Panc1 (cell line): ENCODE data around the gene BCKDHA. TPM values are rescaled to one million over a fixed set of nuclear protein-coding genes. Genes with fewer than 3 reads are reported as not detected.

ENCODE experiments used
- ATAC-seq: fragments of 200-7000 bp; cut with Tn5 transposase; 2 replicates; pipeline ENCODE4 v1.9.1; 2020; ENCODE audit warnings: mild to moderate bottlenecking, moderate library complexity
- BruUV-seq: library from RNA; stranded (reverse); fragments of 400-500 nt; replicated peaks from 2 replicates; lab custom pipeline; 2021; lab: Mats Ljungman, UMichigan
- CTCF ChIA-PET: fragments of 300-600 bp; sonication (Branson Sonifier 250); formaldehyde crosslinking; loops from one replicate; lab custom pipeline; 2022; ENCODE audit warnings: antibody characterized with exemption; lab: Charles Lee
- POLR2A ChIA-PET: fragments of 300-600 bp; sonication (Branson Sonifier 250); formaldehyde crosslinking; loops from one replicate; lab custom pipeline; 2022; ENCODE audit warnings: antibody characterized with exemption; lab: Charles Lee
- DNase-seq: peaks from one replicate; pipeline ENCODE4 v3.0.0-alpha.2; 2010; ENCODE audit warnings: low read depth, low spot score
- H3K27ac ChIP-seq: 2 replicates; pipeline ENCODE4 v1.5.1; 2011; ENCODE audit warnings: mild to moderate bottlenecking, low read length, inconsistent platforms
- H3K27me3 ChIP-seq: fragments of 200-500 bp; sonication (Bioruptor generic); 2 replicates; pipeline ENCODE4 v1.6.0; 2014; ENCODE audit warnings: low read length, inconsistent platforms; ENCODE audit not compliant: control insufficient read depth, insufficient read depth
- H3K36me3 ChIP-seq: fragments of 200-500 bp; sonication (Bioruptor generic); 2 replicates; pipeline ENCODE4 v1.5.1; 2014; ENCODE audit warnings: inconsistent platforms, mild to moderate bottlenecking, low read length, moderate library complexity; ENCODE audit not compliant: control insufficient read depth, insufficient read depth
- H3K4me1 ChIP-seq: 2 replicates; pipeline ENCODE4 v1.5.1; 2011; ENCODE audit warnings: inconsistent platforms, mild to moderate bottlenecking, low read length, moderate library complexity; ENCODE audit not compliant: control insufficient read depth, insufficient read depth
- H3K4me3 ChIP-seq, 2 experiments: 2 replicates each; pipeline ENCODE4 v1.5.1; 2011 to 2012; ENCODE audit warnings: low read depth in 2 of 2, low read length in 2 of 2, mild to moderate bottlenecking in 2 of 2, inconsistent platforms in 1 of 2, moderate library complexity in 1 of 2
- H3K9me3 ChIP-seq: fragments of 200-500 bp; sonication (Bioruptor generic); 2 replicates; pipeline ENCODE4 v1.5.1; 2014; ENCODE audit warnings: low read depth, mild to moderate bottlenecking, inconsistent platforms, low read length, moderate library complexity; ENCODE audit not compliant: control insufficient read depth, insufficient read depth
- CTCF ChIP-seq: fragments of 450-650 bp; IDR thresholded peaks from 2 replicates; pipeline ENCODE4 v1.5.1; 2017; ENCODE audit warnings: mild to moderate bottlenecking
- POLR2AphosphoS5 ChIP-seq: IDR thresholded peaks from 2 replicates; pipeline ENCODE4 v1.6.1; 2012; ENCODE audit warnings: mild to moderate bottlenecking, low read depth, low read length, moderate library complexity
- REST ChIP-seq, 2 experiments: IDR thresholded peaks; 2 replicates each; pipeline ENCODE4 v1.6.1; 2011 to 2012; ENCODE audit warnings: low read depth in 2 of 2, control low read depth in 1 of 2, low read length in 1 of 2, mild to moderate bottlenecking in 1 of 2, moderate library complexity in 1 of 2; ENCODE audit not compliant: insufficient read depth in 1 of 2
- SIN3A ChIP-seq: IDR thresholded peaks from 2 replicates; pipeline ENCODE4 v1.6.1; 2012; ENCODE audit warnings: low read depth, mild to moderate bottlenecking, low read length, moderate library complexity, borderline replicate concordance; ENCODE audit not compliant: insufficient read depth
- TCF7L2 ChIP-seq: IDR thresholded peaks from 2 replicates; pipeline ENCODE4 v1.6.1; 2011; ENCODE audit warnings: mild to moderate bottlenecking, low read depth, low read length, inconsistent platforms
- in situ Hi-C: cut with HindIII; loops from 2 replicates; pipeline ENCODE4 v1.10.0; 2016; ENCODE audit warnings: low sequenced_read_pairs, low pct_unique_long_range_greater_than_20kb
- intact Hi-C: fragments of 100-400 bp; cut with micrococcal nuclease; formaldehyde crosslinking; loops from one replicate; pipeline ENCODE4 v1.10.0; 2022; ENCODE audit not compliant: unreplicated experiment
- total RNA-seq: library from RNA; stranded (reverse); gene quantifications from one replicate; pipeline ENCODE4 v1.2.1, GENCODE V29; 2021; ENCODE audit not compliant: unreplicated experiment

The BCKDHA gene
- total RNA-seq, 1 experiment from 2014 or later, result 11.2 TPM

- in situ Hi-C loops (no loop called here), intact Hi-C loops (no loop called here)
- ChIA-PET POLR2A (no interaction called here), CTCF (no interaction called here)
- peaks cover 8% of the 10 kb centered on the region; the same call in 1 of the 2 replicates for H3K36me3 ChIP-seq
- H3K9me3 ChIP-seq, result no peaks in the 10 kb centered on the region
- ATAC-seq (no peak), DNase-seq (no peak)
- no peaks in the 10 kb centered on the region for H3K4me1 ChIP-seq
- H3K4me3 ChIP-seq, result peak overlapping the region; percentile 91 to 100
- BruUV-seq, result no TSS peak
- peak overlapping the region; percentile 96 for H3K27ac ChIP-seq
- H3K27me3 ChIP-seq, result no peaks in the 10 kb centered on the region
- TF ChIP-seq POLR2AphosphoS5 (no peak), REST (IDR thresholded peaks at IDR 0.05; ENCODE audit: insufficient read depth in 1 of 2, low read depth in 2 of 2, low read length in 1 of 2) (no peak), SIN3A (no peak), TCF7L2 (no peak), CTCF (no peak)
Observed at GRCh38 chr19:41398598-41398997, 980 bp downstream of the BCKDHA start.

- intact Hi-C loops (no loop called here), in situ Hi-C loops (no loop called here)
- no peak for ATAC-seq
- Histone ChIP-seq H3K4me1 (no peaks in the 10 kb centered on the region), H3K4me3 (no peak overlapping the region; a peak in 1 of 4 replicates), H3K27ac (no peak overlapping the region), H3K27me3 (no peaks in the 10 kb centered on the region), H3K36me3 (peaks cover 8% of the 10 kb centered on the region; the same call in 1 of the 2 replicates), H3K9me3 (no peaks in the 10 kb centered on the region)
- DNase-seq, result no peak
- ChIA-PET CTCF (no interaction called here), POLR2A (no interaction called here)
- no peak for TF ChIP-seq SIN3A
- TF ChIP-seq REST (IDR thresholded peaks at IDR 0.05; ENCODE audit: insufficient read depth in 1 of 2, low read depth in 2 of 2, low read length in 1 of 2), result no peak
- no peak for TF ChIP-seq TCF7L2
- no peak for TF ChIP-seq CTCF
- BruUV-seq, result no TSS peak
Observed at GRCh38 chr19:41399091-41399490, 1.5 kb downstream of the BCKDHA start.
